GM23248 (cell line): Measurements from ENCODE around the gene ADGRG4.

Experiments used
- EZH2 ChIP-seq: fragments of 200-600 bp; sonication (generic); IDR thresholded peaks from 2 replicates; pipeline ENCODE4 v1.6.1; 2018; ENCODE audit warnings: antibody characterized with exemption, mild to moderate bottlenecking; ENCODE audit not compliant: insufficient read depth, poor library complexity, severe bottlenecking
- EZH2phosphoT487 ChIP-seq: fragments of 200-600 bp; sonication (generic); IDR thresholded peaks from 2 replicates; pipeline ENCODE4 v1.6.1; 2018; ENCODE audit warnings: antibody characterized with exemption, moderate library complexity, mild to moderate bottlenecking, low read depth; ENCODE audit not compliant: insufficient read depth

- TF ChIP-seq EZH2, result no peak
- no peak for TF ChIP-seq EZH2phosphoT487
Observed at GRCh38 chrX:136380010-136380769, 79.4 kb downstream of the ADGRG4 start.
